Keratinocyte (primary cell): ENCODE data around the gene ARL3. TPM values are rescaled to one million over a fixed set of nuclear protein-coding genes. Genes with fewer than 3 reads are reported as not detected.
A peak's percentile ranks its signal among the peaks of the same experiment; 100 is the strongest.

Experiments
- DNase-seq: peaks from one replicate; pipeline ENCODE4 v3.0.0-alpha.2; 2011; ENCODE audit warnings: low read depth, missing footprints, low spot score
- FAIRE-seq: peaks from 2 replicates; lab custom pipeline; 2011; peaks lifted over from hg19 to GRCh38; lab: Jason Lieb, UNC
- H2AFZ ChIP-seq: 2 replicates; pipeline ENCODE4 v1.6.0; 2012; ENCODE audit warnings: low read length, control low read depth, inconsistent platforms; ENCODE audit not compliant: control insufficient read depth
- H3K27ac ChIP-seq: 2 replicates; pipeline ENCODE4 v1.5.1; 2011; ENCODE audit warnings: low read length; ENCODE audit not compliant: control insufficient read depth, insufficient read depth
- H3K27me3 ChIP-seq: 3 replicates; pipeline ENCODE4 v1.6.0; 2011; ENCODE audit warnings: low read length; ENCODE audit not compliant: control insufficient read depth, insufficient read depth; ENCODE audit errors: extremely low read depth
- H3K36me3 ChIP-seq, 2 experiments: 2 replicates in 1 of 2; 3 replicates in 1 of 2; pipeline ENCODE4 v1.5.1; 2011; ENCODE audit warnings: low read length in 2 of 2, mild to moderate bottlenecking in 1 of 2; ENCODE audit not compliant: control insufficient read depth in 2 of 2, insufficient read depth in 2 of 2; ENCODE audit errors: extremely low read depth in 1 of 2
- H3K4me1 ChIP-seq: 3 replicates; pipeline ENCODE4 v1.5.1; 2011; ENCODE audit warnings: low read length; ENCODE audit not compliant: control insufficient read depth, insufficient read depth; ENCODE audit errors: extremely low read depth
- H3K4me2 ChIP-seq: 3 replicates; pipeline ENCODE4 v1.6.0; 2011; ENCODE audit warnings: low read depth, low read length; ENCODE audit not compliant: control insufficient read depth, insufficient read depth; ENCODE audit errors: extremely low read depth
- H3K4me3 ChIP-seq, 3 experiments: fragments of 200-600 bp in 1 of 3; sonication (generic) in 1 of 3; 2 replicates in 2 of 3; 3 replicates in 1 of 3; pipeline ENCODE4 v1.5.1; 2011 to 2016; ENCODE audit warnings: low read length in 3 of 3, mild to moderate bottlenecking in 3 of 3, control low read depth in 2 of 3, inconsistent platforms in 1 of 3, low read depth in 1 of 3, mixed read lengths in 1 of 3, mixed run types in 1 of 3, moderate library complexity in 1 of 3; ENCODE audit not compliant: control insufficient read depth in 2 of 3, insufficient read depth in 2 of 3; ENCODE audit errors: extremely low read depth in 1 of 3
- H3K79me2 ChIP-seq: 2 replicates; pipeline ENCODE4 v1.6.0; 2012; ENCODE audit warnings: low read length; ENCODE audit not compliant: control insufficient read depth, insufficient read depth
- H3K9ac ChIP-seq: 3 replicates; pipeline ENCODE4 v1.6.0; 2011; ENCODE audit warnings: low read length; ENCODE audit not compliant: control insufficient read depth, insufficient read depth; ENCODE audit errors: extremely low read depth
- H3K9me1 ChIP-seq: 3 replicates; pipeline ENCODE4 v1.6.0; 2011; ENCODE audit warnings: low read length; ENCODE audit not compliant: control insufficient read depth, insufficient read depth; ENCODE audit errors: extremely low read depth
- H3K9me3 ChIP-seq: 2 replicates; pipeline ENCODE4 v1.5.1; 2012; ENCODE audit warnings: low read depth, low read length; ENCODE audit not compliant: control insufficient read depth
- H4K20me1 ChIP-seq: 3 replicates; pipeline ENCODE4 v1.6.0; 2011; ENCODE audit warnings: low read length; ENCODE audit not compliant: control insufficient read depth, insufficient read depth; ENCODE audit errors: extremely low read depth
- CTCF ChIP-seq, 3 experiments: IDR thresholded peaks in 1 of 3; conservative IDR thresholded peaks in 1 of 3; optimal IDR thresholded peaks in 1 of 3; 2 replicates in 2 of 3; 3 replicates in 1 of 3; pipeline versions ENCODE3 to v1.5.1; 2011; ENCODE audit warnings: low read length in 3 of 3, mild to moderate bottlenecking in 3 of 3, moderate library complexity in 2 of 3, control low read depth in 1 of 3, inconsistent platforms in 1 of 3; ENCODE audit not compliant: insufficient read depth in 2 of 3; ENCODE audit errors: extremely low read depth in 1 of 3
- EZH2 ChIP-seq: IDR thresholded peaks from one replicate; pipeline ENCODE4 v1.6.1; 2012; ENCODE audit warnings: inconsistent platforms, mild to moderate bottlenecking, low read length, moderate library complexity
- dilution Hi-C: fragments of 300-500 bp; cut with MboI; formaldehyde crosslinking; loops from one replicate; pipeline ENCODE4 v1.7.0; 2020; ENCODE audit warnings: low sequenced_read_pairs; ENCODE audit not compliant: extremely low pct_ligation_motif_present
- polyA minus RNA-seq, 3 experiments: library from RNA; depleted of rRNA, polyadenylated mRNA; stranded (reverse); fragments of >200 nt; gene quantifications; 1 replicate in 1 of 3; 2 replicates in 1 of 3; 3 replicates in 1 of 3; pipeline ENCODE4 v1.2.3, GENCODE V29; 2011
- polyA plus RNA-seq, 5 experiments: library from polyadenylated mRNA; depleted of rRNA in 3 of 5; stranded (reverse) in 3 of 5; stranded (forward) in 1 of 5; unstranded in 1 of 5; fragments of >200 nt; gene quantifications; 1 replicate in 1 of 5; 2 replicates in 3 of 5; 3 replicates in 1 of 5; pipeline versions ENCODE4 v1.2.1 to v1.2.3, GENCODE V29; 2011 to 2012; ENCODE audit warnings: missing spikeins in 2 of 5, low read depth in 1 of 5, low replicate concordance in 1 of 5

Gene ARL3
- polyA plus RNA-seq (7.0 to 10.7 TPM (median 9.2 TPM) in 3 replicates), polyA minus RNA-seq (2.1 to 2.3 TPM (median 2.1 TPM) in 3 replicates)
- 15.2 TPM for polyA plus RNA-seq (2011; ENCODE audit: low read depth)
- 8.3 and 9.4 TPM in 2 replicates for polyA plus RNA-seq (2011; cell fraction: cytosol; rRNA removed)
- polyA plus RNA-seq (2011; cell fraction: nucleus; rRNA removed), result 2.9 and 3.1 TPM in 2 replicates
- polyA plus RNA-seq (2012; ENCODE audit: low replicate concordance), result 9.7 and 11.4 TPM in 2 replicates
- 3.6 TPM for polyA minus RNA-seq (2011; cell fraction: cytosol; rRNA and poly(A)+ RNA removed)
- polyA minus RNA-seq (2011; cell fraction: nucleus; rRNA and poly(A)+ RNA removed), result 0.53 and 1.2 TPM in 2 replicates

DNA sequence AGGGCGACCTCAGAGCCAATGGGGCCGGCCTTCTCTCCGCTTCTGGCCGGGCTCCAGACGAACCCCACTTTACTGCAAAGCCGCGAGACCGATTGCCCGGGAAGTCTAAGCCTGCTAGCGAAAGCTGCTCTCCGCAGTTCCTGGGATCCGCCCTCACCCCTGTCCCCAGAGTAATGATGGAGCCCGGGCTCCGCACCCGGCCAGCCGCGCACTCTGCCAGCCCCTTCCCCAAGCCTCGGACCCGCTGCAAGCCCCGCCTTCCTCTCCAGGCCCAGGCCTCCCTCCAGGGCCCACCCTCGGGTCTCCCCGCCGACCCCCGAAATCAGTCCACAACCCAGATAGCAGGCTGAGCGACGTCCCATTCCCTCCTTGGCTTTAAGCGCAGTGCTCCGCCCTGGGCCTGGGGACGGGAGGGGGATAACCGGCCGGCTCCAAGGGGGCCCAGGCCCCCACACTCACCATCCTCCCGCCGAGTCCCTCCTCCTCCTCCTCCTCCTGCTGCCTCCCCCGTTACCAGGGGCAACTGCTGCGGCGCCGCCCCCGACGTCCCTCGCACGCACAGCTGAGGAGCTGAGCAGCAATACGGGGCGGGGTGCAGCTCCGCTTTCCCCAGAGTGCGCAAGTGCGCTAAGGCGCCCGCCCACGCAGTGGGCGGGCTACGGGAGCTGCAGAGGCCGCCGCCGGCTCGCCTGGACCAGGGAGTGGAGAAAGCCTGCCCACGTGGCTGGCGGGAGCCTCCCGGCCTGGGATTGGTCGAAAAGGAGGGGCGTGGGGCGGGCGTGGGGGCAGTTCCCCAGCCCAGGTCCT lies at the start of gene ARL3:
Gene ARL3 (minus strand): TSS at position 584 of the 807 bp plus-strand sequence. CDS start 122 bp downstream, at position 462.
- Histone ChIP-seq H3K4me2 (peak within 1 kb of the TSS; percentile 99), H4K20me1 (no peaks in the 10 kb centered on the region), H2AFZ (peak within 1 kb of the TSS; percentile 96), H3K9me1 (no peaks in the 10 kb centered on the region), H3K36me3 (no peaks in the 10 kb centered on the region), H3K27ac (peak within 1 kb of the TSS; percentile 65), H3K4me1 (peaks cover 19% of the 10 kb centered on the region), H3K4me3 (peak within 1 kb of the TSS; percentile 83 to 96 (median 91)), H3K79me2 (peaks cover 19% of the 10 kb centered on the region), H3K27me3 (no peaks in the 10 kb centered on the region), H3K9me3 (no peaks in the 10 kb centered on the region), H3K9ac (peak within 1 kb of the TSS; percentile 83)
- dilution Hi-C loops, result no loop called here
- TF ChIP-seq CTCF (optimal IDR thresholded peaks at IDR 0.05 in 1 of 3, IDR thresholded peaks at IDR 0.05 in 1 of 3, conservative IDR thresholded peaks at IDR 0.05 in 1 of 3; ENCODE audit: extremely low read depth in 1 of 3, insufficient read depth in 2 of 3, low read length in 3 of 3), result peak in 2 of 3 experiments; percentile 58 to 72
- TF ChIP-seq EZH2, result no peak
- FAIRE-seq, result no peak
- peak; percentile 91 for DNase-seq

GRCh38 chr10:102763037-102763607 lies 48.9 kb upstream of the ARL3 start:
- no peak overlapping the region for H3K4me3 ChIP-seq
- no peak overlapping the region for H3K9ac ChIP-seq
- no peak overlapping the region for H3K4me2 ChIP-seq
- H2AFZ ChIP-seq, result no peak overlapping the region
- H3K9me3 ChIP-seq, result no peaks in the 10 kb centered on the region
- TF ChIP-seq EZH2 (no peak), CTCF (optimal IDR thresholded peaks at IDR 0.05 in 1 of 3, IDR thresholded peaks at IDR 0.05 in 1 of 3, conservative IDR thresholded peaks at IDR 0.05 in 1 of 3; ENCODE audit: extremely low read depth in 1 of 3, insufficient read depth in 2 of 3, low read length in 3 of 3) (no peak)
- peaks cover 0 to 4% of the 10 kb centered on the region in 2 experiments for H3K36me3 ChIP-seq
- peaks cover 4% of the 10 kb centered on the region for H3K79me2 ChIP-seq
- H4K20me1 ChIP-seq, result no peaks in the 10 kb centered on the region
- FAIRE-seq, result no peak
- H3K4me1 ChIP-seq, result peaks cover 22% of the 10 kb centered on the region
- DNase-seq, result no peak
- dilution Hi-C loops, result no loop called here
- H3K27me3 ChIP-seq, result no peaks in the 10 kb centered on the region
- no peak overlapping the region for H3K27ac ChIP-seq
- no peaks in the 10 kb centered on the region for H3K9me1 ChIP-seq
